Stimulated activated CD4-positive, alpha-beta T cell treated with anti-CD3 and anti-CD28 coated beads, Interleukin-15, amount 100 ng/mL, for 48 hours (primary cell): ENCODE measurements around the gene ICA1.

Source experiments
- DNase-seq, 2 donors: peaks; one replicate each; pipeline ENCODE4 v3.0.0-alpha.2; 2020; ENCODE audit warnings: low read depth in 2 of 2

The ICA1 gene

DNA sequence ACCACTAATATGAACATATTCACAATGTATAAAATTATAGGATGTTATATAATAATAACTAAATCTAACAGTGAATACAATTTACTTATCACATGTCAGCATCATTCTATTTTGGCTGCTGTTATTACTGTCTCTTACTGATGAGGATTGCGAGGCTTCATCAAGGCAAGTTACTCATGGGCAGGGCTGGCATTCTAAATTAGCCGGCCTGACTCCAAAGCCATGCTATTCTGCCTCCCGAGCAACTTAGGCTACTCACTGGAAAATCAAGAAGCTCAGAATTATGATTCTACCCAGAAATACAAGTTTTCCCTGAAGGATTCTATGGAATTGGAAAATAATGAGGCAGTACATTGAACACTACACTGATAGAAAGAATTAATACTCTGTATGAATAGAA, 101.7 kb downstream of the ICA1 start:
- no peak for DNase-seq

GRCh38 chr7:8159595-8159994, 102.4 kb downstream of the ICA1 start:
- DNase-seq = no peak

DNA sequence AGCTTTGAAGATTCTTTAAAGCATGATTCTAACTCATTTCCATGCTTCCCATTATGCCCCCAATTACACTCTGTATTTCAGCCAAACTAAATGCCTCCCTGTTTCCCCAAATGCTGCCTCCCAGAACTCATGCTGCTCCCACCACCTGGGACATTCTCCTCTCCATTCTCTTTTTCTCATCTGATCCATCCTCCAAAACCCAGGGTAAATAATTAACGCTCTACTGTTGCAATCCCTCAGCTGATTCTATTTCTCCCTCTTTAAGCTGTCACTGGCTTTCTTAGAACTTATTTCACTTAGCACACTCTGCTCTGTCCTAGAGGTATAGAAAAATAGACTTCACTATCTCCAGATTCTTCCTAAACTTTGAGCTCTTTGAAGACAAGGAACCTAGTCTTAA, 104.7 kb downstream of the ICA1 start:
- no peak for DNase-seq

DNA sequence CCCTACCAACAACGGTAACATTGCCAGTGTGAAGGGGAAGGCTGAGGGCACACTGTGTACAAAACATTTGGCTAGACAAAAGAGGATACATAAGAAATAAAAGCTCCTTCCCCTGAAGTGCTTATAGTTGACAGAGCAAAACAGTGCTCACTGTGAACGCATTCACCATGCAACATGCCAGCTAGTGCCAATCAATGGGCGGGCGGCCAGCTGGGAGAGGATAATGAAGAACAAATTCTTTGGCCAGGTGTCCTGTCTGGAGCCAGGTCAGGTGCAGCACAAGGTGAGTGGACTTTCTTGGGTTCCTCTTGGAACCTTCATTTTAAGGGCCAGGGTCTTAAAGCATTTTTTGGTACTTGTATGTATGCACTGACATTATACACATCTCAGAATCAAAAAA, 106.1 kb downstream of the ICA1 start:
- no peak for DNase-seq

DNA sequence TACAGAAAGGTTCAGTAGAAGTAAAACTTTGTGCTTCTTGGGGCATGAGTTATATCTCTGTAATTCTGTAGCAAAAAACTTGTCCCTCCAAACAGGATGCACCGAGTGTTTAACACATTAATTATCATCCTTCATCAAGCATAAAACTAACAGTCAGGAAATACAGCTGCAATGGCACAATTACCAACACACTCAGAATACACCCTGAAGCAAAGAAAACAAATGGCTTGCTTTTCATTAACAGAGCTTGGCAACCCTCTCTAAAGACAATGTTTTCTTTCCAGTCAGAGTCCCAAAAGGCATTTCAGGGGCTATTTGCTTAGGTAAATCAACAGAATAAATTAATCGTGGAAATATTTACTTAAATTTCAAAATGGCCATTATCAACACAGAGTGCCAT, 107.7 kb downstream of the ICA1 start:
- DNase-seq = no peak

DNA sequence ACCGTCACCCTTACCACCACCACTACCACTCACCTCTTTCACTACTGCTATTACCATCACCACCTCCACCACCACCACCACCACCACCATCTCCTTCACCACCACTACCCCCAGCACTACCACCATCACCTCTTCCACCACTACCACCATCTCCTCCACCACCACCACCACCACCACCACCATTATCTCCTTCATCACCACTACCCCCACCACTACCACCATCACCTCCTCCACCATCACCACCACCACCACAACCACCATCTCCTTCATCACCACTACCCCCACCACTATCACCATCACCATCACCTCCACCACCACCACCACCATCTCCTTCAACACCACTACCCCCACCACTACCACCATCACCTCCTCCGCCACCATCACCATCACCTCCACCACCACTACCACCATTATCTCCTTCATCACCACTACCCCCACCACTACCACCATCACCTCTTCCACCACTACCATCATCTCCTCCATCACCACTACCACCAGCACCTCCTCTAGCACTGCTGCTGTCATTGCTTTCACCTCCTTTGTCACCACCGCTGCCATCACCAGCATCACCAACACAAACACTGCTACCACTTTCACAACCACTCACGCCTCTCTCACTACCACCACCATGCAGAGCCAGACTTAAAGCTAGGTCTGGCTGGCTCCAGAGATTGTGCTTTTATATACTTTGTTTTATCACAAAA, 109.3 kb downstream of the ICA1 start:
- DNase-seq = no peak

GRCh38 chr7:8151161-8151725, 110.7 kb downstream of the ICA1 start:
- DNase-seq = no peak

DNA sequence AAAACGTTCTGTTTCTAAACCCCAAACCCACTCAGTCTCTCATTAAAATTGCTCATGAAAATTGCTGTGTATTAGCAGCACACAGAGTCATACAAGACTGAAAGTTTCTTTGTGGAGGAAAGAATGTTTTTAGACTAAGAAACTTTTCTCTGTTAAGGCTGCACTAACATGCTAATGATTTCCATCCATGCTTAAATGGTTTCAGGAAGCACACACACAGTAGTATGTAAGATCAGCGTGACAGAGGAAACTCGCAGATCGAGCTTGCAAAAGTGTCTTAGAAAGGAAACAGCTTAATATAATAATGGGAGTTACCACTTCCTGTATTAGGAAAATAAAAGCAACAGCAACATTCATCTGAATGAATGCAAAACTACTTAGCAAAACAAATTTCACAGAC, 112.7 kb downstream of the ICA1 start:
- DNase-seq = no peak

GRCh38 chr7:8147760-8148463, 114.1 kb downstream of the ICA1 start:
- DNase-seq = no peak

DNA sequence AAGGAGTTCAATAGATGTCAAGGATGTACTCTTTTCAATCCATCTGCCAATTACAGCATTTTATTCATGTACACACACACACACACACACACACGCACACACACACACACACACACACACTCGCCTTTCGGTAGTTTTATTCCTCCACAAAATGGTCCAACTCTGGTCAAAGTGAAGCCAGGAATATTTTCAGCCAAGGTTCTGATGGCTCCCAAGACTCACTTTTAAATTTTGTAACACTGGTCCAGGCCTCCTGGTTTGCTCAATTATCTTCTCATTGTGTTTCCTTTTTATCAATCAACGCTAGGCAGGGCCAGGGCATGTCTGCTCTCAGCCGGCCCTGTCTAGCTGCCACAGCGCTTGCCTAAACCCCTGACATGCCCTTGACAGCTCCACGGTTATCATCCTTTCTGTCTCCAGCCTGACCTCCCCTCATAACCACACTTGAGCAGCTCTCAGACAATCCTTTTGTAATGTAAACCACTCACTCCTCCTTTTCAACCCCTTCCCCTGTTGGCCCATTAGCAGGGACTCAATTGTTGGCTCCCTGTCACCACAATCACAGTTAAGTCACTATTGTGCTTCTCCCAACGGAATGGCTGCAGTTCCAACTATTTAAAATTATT, 115.1 kb downstream of the ICA1 start:
- DNase-seq = no peak

- no peak for DNase-seq
Observed at GRCh38 chr7:8146106-8146787, 115.7 kb downstream of the ICA1 start.

DNA sequence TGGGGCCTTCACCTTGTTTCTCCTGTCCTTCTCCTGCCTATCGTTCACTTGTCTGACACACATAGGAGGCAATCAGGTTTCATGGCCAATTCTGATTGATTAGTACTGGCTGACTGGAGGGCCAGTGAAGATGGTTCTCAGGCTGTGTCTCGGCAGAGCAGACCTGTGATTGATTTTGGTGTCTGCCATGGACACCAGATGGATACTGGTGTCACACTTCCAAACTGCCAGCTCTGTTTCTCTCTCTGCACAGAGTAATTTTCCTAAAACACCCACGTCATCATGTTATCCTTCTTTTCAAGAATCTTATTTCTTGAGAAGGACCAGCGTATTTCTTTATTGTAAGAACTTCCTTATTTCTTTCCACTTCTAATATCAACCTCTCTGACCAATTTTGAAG, 117.1 kb downstream of the ICA1 start:
- DNase-seq = no peak

DNA sequence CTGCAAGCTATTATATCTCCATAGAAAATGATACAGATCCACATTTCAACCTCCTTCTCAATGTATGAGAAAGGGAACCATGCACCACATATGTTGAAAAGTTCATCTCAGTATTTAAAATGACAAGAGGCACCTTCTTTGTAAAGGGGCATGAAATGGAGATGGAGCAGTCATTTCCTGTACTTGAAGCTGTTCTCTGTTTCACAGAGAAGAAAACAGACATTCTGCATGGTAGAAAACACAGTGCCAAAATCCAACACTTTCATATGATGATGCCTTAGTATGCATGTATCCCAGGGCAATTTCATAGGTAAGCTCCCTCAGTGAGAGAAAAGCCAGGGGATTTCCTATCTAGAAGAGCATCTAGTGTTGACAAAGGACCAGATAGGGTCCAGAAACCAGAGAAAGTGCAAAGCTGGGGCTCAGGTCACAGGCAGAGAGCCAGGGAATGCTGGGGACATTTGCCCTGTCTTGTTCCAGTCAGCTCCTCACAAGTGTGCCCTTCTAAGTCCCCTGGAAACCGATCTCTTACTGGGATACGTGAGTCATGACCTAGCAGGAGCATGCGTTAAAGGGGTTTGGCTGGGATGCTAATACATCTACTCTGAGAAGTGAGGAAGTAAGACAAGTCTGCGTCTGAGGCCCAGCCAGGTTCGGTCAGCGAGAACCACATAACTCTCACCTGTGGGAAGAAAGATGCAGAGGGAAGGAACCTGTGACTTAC, 118.7 kb downstream of the ICA1 start:
- DNase-seq = no peak

DNA sequence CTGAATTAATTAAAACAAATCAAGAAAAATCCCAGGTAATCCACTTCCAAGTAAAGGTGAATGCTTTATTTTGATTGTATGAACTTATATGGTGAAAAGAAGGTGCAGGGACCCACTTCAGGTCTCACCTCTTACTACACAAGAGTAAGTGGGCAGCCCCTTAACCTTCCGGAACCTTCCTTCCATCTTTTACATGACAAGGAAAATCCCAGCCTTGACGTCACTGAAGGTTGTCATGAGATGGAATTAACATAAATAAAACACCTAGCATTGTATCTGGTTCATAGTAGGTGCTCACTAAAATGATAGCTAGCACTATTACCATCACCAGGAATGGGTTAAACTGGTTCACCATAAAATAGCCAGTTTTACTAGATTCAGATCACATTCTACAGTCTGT, 119.5 kb downstream of the ICA1 start:
- no peak for DNase-seq

DNA sequence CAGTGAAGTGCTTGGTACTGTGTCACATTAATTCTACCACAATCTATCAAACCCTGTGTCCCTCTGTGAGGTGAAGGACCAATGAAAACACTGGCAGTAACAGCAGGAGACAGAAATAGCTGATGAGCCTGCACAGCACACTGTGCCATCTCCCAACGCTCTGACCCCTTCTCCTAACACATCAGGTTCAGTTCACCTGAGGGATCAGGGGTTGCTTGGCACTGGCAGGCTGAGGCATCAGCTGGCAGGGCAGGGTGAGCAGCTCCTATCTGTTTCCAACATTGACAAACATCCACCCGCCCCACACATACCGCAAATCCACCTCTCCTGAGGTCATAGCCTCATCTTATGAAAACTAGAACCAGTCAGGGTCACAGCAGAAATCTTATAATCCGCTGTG, 120.9 kb downstream of the ICA1 start:
- DNase-seq = no peak

- DNase-seq = no peak
Observed at GRCh38 chr7:8136051-8136730, 125.8 kb downstream of the ICA1 start.

- no peak for DNase-seq
Observed at GRCh38 chr7:8135417-8135816, 126.5 kb downstream of the ICA1 start.

DNA sequence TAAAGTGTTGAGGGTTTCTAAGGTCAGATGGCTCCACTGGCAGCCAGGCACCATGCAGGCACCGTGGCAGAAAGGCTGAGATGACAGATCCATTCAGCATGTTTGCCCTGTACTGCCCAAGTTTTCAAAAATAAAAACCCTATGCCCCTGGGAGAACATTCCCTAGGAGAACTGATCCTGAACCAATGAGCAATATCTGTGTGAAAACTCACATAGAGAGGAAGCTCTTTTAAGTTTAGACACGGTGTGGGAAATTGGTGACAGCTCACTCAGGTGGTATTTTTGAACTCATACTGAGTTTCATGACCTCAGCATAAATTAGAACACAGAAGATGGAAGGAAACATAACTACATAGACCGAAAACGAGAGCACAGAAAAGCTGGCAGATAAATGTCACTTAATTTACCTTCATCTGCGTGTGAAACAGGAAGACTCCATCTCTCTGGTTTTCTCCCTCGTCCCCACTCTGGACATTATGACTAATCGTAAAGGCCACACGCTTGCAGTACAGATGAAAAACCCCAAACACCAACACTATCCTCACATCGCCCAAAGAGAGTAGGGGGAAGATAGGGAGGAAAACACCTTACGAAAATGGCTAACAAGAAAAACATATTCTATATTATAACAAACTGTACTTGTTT, 127.8 kb downstream of the ICA1 start:
- DNase-seq = no peak

- no peak for DNase-seq
Observed at GRCh38 chr7:8133188-8133848, 128.6 kb downstream of the ICA1 start.
